Fibroblast of lung (primary cell): ENCODE measurements around the gene KCNG2.

ENCODE experiments used
- EZH2 ChIP-seq: IDR thresholded peaks from 2 replicates; pipeline ENCODE4 v1.5.1; 2012; ENCODE audit warnings: low read length, control low read depth, mild to moderate bottlenecking; ENCODE audit errors: missing control alignments
- TF ChIP-seq, protein P1 (sequence below), 2 donors: IDR thresholded peaks in 1 of 2; conservative IDR thresholded peaks in 1 of 2; 1 replicate in 1 of 2; 2 replicates in 1 of 2; pipeline ENCODE4 v1.5.1; 2011 to 2012; ENCODE audit warnings: low read length in 2 of 2, control low read depth in 1 of 2, inconsistent platforms in 1 of 2, low read depth in 1 of 2, mild to moderate bottlenecking in 1 of 2

DNA sequence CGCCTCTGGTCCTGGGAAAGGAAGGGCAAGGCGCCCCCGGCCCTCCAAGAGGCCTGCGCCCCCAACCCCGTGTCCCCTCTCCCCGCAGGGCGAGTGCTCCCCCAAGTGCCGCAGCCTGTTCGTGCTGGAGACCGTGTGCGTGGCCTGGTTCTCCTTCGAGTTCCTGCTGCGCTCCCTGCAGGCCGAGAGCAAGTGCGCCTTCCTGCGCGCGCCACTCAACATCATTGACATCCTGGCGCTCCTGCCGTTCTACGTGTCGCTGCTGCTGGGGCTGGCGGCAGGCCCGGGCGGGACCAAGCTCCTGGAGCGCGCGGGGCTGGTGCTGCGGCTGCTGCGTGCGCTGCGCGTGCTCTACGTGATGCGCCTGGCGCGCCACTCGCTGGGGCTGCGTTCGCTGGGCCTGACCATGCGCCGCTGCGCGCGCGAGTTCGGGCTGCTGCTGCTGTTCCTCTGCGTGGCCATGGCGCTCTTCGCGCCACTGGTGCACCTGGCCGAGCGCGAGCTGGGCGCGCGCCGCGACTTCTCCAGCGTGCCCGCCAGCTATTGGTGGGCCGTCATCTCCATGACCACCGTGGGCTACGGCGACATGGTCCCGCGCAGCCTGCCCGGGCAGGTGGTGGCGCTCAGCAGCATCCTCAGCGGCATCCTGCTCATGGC is 101.3 kb downstream of the KCNG2 start:
- no peak for TF ChIP-seq EZH2
- TF ChIP-seq, protein P1, sequence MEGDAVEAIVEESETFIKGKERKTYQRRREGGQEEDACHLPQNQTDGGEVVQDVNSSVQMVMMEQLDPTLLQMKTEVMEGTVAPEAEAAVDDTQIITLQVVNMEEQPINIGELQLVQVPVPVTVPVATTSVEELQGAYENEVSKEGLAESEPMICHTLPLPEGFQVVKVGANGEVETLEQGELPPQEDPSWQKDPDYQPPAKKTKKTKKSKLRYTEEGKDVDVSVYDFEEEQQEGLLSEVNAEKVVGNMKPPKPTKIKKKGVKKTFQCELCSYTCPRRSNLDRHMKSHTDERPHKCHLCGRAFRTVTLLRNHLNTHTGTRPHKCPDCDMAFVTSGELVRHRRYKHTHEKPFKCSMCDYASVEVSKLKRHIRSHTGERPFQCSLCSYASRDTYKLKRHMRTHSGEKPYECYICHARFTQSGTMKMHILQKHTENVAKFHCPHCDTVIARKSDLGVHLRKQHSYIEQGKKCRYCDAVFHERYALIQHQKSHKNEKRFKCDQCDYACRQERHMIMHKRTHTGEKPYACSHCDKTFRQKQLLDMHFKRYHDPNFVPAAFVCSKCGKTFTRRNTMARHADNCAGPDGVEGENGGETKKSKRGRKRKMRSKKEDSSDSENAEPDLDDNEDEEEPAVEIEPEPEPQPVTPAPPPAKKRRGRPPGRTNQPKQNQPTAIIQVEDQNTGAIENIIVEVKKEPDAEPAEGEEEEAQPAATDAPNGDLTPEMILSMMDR (conservative IDR thresholded peaks at IDR 0.05 in 1 of 2, IDR thresholded peaks at IDR 0.05 in 1 of 2; ENCODE audit: low read depth in 1 of 2, low read length in 2 of 2), result no peak
